HG02610 (cell line): Measurements from ENCODE around the gene MRGPRF.

Experiments
- ATAC-seq: cut with Tn5 transposase; IDR thresholded peaks from one replicate; pipeline ENCODE4 v1.9.1; 2021; ENCODE audit warnings: mild to moderate bottlenecking, moderate library complexity; ENCODE audit not compliant: unreplicated experiment

MRGPRF gene

GRCh38 chr11:68968306-68969250, 44.5 kb downstream of the MRGPRF start:
- ATAC-seq: no peak

- ATAC-seq: no peak
Measured at GRCh38 chr11:68966894-68967780, 45.9 kb downstream of the MRGPRF start.

GRCh38 chr11:68965901-68966853, 46.9 kb downstream of the MRGPRF start:
- ATAC-seq: no peak

- ATAC-seq: no peak
Measured at GRCh38 chr11:68963779-68964178, 49.3 kb downstream of the MRGPRF start.

GRCh38 chr11:68962527-68963250, 50.4 kb downstream of the MRGPRF start:
- no peak for ATAC-seq

GRCh38 chr11:68961245-68961644, 51.8 kb downstream of the MRGPRF start:
- no peak for ATAC-seq

GRCh38 chr11:68960294-68961071, 52.6 kb downstream of the MRGPRF start:
- ATAC-seq: no peak

- ATAC-seq: no peak
Measured at GRCh38 chr11:68959465-68960293, 53.4 kb downstream of the MRGPRF start.

- ATAC-seq: no peak
Measured at GRCh38 chr11:68958211-68958610, 54.8 kb downstream of the MRGPRF start.

- no peak for ATAC-seq
Measured at GRCh38 chr11:68956547-68957254, 56.3 kb downstream of the MRGPRF start.

GRCh38 chr11:68956142-68956541, 56.9 kb downstream of the MRGPRF start:
- ATAC-seq: no peak

GRCh38 chr11:68955607-68955958, 57.5 kb downstream of the MRGPRF start:
- ATAC-seq: no peak

GRCh38 chr11:68954836-68955606, 58.0 kb downstream of the MRGPRF start:
- ATAC-seq: no peak
